GM21447 (cell line): Measurements from ENCODE around the gene RHBDL3.

ENCODE experiments used
- ATAC-seq: cut with Tn5 transposase; IDR thresholded peaks from one replicate; pipeline ENCODE4 v1.9.1; 2021; ENCODE audit not compliant: unreplicated experiment

Gene RHBDL3

DNA sequence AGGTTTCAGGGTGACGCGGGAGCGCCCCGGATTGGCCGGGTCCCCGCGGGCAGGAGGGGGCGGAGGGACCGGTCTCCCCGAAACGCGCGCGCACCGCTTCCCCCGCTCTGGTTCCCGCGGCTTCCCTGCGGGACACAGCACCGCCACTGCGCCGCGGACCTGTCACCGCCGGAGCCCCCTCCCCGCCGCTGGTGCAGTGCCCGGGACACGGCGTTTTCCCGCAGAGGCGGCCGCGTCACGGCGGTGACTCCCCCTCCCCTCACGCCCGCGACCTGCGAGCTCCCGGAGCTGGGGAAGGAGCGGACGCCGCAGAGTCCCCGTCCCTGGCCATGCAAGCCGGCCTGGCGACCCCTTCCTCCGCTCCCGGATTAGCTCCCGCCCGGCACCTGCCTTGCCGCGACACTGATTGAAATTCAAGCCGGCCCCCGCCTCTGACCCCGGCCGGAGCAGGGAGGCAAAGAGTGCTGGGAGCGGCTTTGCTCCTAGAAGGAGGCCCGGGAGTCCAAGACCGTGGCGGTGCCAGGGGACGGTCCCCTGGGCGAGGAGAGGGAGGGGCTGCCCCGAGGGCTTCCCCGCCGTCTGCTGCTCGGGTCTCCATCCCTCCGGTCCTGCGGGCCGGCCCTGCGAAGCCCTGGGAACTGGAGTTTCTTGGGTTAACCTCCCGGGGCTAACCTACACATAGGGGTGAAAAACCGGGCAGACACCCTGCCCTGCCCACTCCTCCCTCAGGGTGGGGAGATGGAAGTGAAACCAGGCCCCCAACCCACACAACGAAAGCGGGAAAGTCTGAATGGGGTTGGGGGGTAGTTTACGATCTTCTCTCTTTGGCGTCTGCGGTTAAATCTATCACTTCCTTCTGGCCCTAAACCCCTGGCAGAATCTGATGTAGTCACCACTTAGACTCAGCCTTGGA is 1.0 kb downstream of the RHBDL3 start:
- no peak for ATAC-seq

GRCh38 chr17:32267690-32268205 is 2.1 kb downstream of the RHBDL3 start:
- no peak for ATAC-seq

DNA sequence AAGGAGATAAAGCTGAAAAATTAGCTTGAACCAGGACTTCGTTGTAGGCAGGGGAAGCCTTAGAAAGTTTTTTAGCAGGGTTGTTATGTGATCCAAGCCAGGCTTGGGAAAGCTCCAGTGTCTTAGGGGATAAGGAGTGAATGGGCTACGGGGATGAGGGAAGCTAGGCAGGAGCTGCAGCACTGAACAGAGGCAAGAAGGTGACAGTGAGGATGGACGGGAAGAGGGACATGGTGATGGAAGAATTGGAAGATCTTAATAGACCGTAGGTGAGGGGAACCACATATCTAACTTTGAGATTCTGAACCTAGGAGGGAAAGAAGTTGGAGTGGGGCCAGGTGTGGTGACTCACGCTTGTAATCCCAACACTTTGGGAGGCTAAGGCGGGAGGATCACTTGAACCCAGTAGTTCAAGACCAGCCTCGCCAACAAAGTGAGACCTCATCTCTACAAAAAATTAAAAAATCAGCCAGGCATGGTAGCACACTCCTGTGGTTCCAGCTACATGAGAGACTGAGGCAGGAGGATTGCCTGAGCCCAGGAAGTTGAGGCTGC is 3.2 kb downstream of the RHBDL3 start:
- no peak for ATAC-seq

- no peak for ATAC-seq
These were observed 3.7 kb downstream of the RHBDL3 start for GRCh38 chr17:32269377-32269776.

- no peak for ATAC-seq
These were observed 6.2 kb downstream of the RHBDL3 start for GRCh38 chr17:32271844-32272243.

GRCh38 chr17:32274101-32274500 is 8.5 kb downstream of the RHBDL3 start:
- no peak for ATAC-seq

GRCh38 chr17:32274643-32275042 is 9.0 kb downstream of the RHBDL3 start:
- ATAC-seq, result no peak

DNA sequence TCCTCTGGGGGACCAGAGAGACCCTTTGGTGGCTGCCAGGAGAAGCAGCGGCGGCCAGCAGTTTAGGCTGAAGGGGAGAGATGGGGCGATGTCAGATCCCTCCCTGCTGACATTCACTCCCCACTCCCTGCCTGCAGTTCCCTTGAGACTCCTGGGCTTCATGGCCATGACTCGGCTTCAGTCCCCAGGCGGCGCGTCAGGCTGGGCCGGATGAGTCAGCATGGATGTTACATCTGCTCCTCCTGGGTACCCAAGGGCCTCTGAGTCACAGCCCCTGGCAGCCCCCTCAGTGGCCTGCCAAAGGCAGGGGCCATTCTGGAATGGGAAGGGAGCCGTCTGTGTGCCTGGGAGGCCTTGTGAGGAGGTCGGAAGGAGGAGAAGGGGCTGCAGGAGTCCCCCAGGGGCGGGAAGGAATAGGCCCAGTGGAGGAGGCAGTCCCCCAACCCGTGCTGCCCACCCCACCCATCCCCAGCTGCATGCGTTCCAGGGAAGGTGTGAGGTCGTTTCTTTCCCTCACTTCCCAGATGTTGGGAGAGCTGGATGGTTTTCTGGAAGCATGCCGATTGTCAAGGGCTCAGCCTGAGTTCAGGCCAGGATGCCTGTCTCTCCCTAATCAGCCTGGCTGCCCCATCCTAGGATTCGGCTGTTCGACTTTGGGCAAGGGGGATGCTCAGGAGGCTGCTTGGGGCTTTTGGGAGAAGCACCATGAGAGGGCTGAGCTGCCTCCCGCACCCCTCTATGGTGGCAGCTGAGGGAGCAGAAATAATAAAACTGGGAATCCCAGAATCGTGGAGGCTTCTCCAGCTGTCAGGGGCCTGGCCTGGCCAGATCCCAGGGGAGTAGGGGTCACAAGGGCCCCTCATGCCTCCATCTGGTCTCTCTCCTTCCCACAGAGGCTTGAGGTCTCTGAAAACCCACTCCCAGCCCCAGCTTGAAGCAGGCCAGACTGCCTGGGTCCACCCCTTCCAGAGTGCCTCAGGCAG is 9.7 kb downstream of the RHBDL3 start:
- no peak for ATAC-seq

GRCh38 chr17:32276171-32276601 is 10.6 kb downstream of the RHBDL3 start:
- no peak for ATAC-seq

- no peak for ATAC-seq
These were observed 11.7 kb downstream of the RHBDL3 start for GRCh38 chr17:32277284-32277683.

DNA sequence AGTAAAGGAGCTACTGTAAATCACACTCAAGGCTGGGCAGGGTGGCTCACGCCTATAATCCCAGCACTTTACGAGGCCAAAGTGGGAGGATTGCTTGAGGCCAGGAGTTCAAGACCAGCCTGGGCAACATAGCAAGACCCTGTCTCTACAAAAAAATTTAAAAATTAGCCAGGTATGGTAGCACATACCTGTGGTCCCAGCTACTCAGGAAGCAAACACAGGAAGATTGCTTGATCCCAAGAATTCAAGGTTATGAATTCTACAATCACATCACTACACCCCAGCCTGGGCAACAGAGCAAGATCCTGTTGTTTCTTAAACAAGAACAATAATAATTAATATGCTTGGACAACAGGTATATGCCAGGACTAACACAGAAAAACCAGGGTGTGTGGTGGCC is 13.2 kb downstream of the RHBDL3 start:
- ATAC-seq, result no peak

GRCh38 chr17:32279891-32280716 is 14.5 kb downstream of the RHBDL3 start:
- ATAC-seq, result no peak

GRCh38 chr17:32281011-32281451 is 15.4 kb downstream of the RHBDL3 start:
- no peak for ATAC-seq

- no peak for ATAC-seq
These were observed 18.1 kb downstream of the RHBDL3 start for GRCh38 chr17:32283745-32284201.

DNA sequence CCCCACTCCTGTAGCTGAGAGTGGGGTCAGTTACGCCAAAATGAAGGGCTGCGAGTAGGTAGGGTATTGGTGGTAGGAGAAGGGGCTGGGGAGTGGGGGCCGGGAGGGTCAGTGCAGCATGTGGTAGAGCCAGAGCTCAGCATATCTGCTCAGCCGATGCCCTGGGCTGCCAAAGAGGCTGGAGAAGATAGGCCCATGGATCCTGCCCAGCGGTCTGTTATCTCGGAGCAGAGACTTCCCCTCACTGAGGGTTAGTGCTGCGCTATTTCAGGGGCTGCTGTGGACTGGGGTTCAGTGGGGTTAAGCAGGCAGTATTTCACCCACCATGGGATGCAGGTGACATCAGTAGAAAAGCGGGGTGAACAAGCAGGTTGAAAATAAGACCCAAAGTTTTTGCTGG is 19.7 kb downstream of the RHBDL3 start:
- no peak for ATAC-seq

DNA sequence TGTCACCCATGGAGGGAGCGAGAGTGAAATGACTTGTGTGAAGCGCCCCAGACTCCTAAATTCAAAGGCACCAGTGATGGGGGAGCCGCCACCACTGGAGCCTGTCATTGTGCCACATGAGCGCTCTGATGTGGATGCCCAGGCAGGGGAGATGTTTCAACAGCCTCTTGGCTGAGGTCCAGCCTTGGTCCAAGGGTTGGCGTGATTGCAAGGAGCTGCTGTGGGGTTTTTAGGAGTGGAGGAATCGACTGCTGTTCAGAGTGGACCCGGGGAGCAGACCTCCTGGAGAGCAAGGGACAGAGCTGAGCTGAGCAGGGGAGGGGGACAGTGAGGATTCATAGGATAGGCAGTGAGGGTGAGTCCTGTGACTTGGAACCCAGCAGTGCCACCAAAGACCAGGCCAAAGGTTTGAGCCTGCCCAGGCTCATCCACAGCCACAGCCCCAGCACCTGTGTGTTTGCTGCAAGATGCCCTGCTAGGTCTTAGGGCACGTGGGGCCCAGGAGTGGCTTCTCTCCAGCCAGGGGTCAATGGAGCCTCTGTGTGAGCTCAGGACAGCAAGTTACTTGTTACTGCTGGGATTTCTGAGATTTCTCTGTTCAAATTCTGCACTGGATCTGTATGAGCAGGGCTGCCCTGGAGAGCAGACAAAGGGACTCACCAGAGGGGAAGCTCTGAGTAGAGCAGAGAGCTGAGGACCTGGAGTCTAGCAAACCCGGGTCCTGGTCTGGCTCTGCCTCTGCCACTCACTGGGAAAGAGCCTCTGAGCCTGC is 20.3 kb downstream of the RHBDL3 start:
- no peak for ATAC-seq

DNA sequence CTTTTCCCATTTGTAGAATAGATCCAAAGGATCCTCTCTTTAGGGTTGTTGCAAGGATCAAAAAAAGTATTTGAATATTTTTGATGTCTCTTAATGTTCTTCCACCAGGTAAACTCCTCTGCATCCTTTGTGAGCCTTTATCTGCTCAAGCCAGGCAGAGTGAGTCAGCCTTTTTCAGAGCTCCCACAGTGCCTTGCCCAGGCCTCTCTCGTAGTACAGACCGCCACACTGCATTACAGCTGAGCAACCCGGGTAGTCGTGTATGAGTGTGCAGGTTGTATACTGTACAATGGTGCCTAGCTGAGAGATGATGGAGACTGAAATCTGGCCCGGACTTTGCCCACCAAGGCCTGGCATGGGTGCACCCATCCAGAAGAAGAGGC is 20.9 kb downstream of the RHBDL3 start:
- ATAC-seq, result no peak

DNA sequence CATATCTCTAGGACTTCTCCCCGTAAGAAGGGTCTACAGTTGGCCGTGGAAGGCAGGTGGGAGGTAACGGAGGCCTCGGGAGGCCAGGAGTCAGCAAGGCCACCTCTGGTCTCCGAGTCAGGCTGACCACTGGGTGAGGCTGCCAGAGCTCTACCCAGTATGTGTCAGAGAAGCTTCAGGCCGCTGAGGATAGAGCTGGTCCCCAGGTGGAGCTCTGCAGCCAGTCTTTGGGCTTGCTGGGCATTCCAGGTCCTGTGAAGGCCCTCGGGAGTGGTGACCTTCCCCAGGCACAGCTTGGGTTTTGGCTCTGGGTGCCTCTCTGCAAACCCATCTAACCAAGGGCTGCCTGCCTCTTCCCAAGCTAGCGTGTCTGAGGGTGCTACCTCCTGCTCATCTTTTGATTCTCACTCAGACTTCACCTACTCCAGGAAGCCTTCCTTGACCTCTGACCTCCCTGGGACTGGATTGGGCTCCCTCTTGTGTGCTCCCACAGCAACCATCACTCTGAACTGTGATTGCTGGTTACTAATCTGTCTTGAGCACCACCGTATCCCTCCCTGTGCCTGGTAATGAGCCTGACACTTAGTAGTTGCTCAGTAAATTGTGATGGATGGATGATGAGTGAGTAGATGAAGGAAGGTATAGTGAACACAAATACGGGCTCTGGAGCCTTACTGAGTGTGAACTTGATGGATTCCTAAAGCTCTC is 22.3 kb downstream of the RHBDL3 start:
- no peak for ATAC-seq

- ATAC-seq, result no peak
These were observed 23.0 kb downstream of the RHBDL3 start for GRCh38 chr17:32288615-32289014.
